ENCODE measurements around the gene FUOM. TPM values are rescaled to one million over a fixed set of nuclear protein-coding genes. Genes with fewer than 3 reads are reported as not detected.

The FUOM gene
- total and polyA plus RNA-seq, 9 of the 15 experiments (the other 6 are each of a cell fraction or from before 2014, with no cell fraction given), result 1.8 to 96.1 (median 27.0) TPM

DNA sequence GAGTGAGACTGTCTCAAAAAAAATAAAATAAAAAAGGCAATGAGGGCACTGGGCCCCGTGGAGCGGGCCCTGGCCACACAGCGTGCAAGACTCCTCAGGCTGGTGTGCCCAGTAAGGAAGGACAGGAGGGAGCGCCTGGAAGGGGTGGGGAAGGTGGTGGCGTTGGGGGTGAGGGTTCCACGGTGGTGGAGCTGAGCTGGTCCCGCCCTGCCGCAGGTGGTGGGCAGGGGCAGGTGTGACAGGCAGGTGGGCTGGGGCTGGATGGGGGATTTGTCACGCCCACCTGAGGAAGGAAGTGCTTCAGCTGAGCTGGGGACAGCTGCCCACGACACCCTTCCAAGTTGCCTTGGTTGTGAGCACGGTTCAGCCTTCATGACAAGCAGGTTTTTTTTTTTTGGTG, 11.4 kb downstream of the FUOM start:
- CTCF ChIA-PET (ENCODE audit: low intra/inter-chr PET ratio), result no interaction called here
- Histone ChIP-seq H4K20me1 (replicated peaks; ENCODE audit: control insufficient read depth, insufficient read depth, low read length) (no peaks in the 10 kb centered on the region), H3K27me3 (ENCODE audit: control insufficient read depth in 2 of 2, insufficient read depth in 2 of 2, low read length in 2 of 2) (no peaks in the 10 kb centered on the region; a peak in 1 of 5 replicates), H3K4me2 (ENCODE audit: insufficient read depth, low read length) (no peak overlapping the region), H3K4me1 (replicated peaks in 1 of 2; ENCODE audit: control insufficient read depth in 2 of 2, insufficient read depth in 2 of 2, low read length in 2 of 2) (peaks cover 9 to 42% of the 10 kb centered on the region in 2 experiments; a peak in 4 of 5 replicates), H3K4me3 (no peak overlapping the region), H2AFZ (ENCODE audit: low read depth, low read length) (no peak overlapping the region), H3K36me3 (ENCODE audit: control insufficient read depth, insufficient read depth, low read length) (no peaks in the 10 kb centered on the region), H3K9ac (ENCODE audit: insufficient read depth in 1 of 2, low read depth in 2 of 2, low read length in 2 of 2) (no peak overlapping the region), H3K9me3 (replicated peaks; ENCODE audit: control insufficient read depth, insufficient read depth, low read depth, low read length) (no peaks in the 10 kb centered on the region), H3K79me2 (ENCODE audit: control insufficient read depth, insufficient read depth, low read length) (no peaks in the 10 kb centered on the region), H3K9me1 (ENCODE audit: control insufficient read depth, insufficient read depth, low read length) (no peaks in the 10 kb centered on the region), H3K27ac (ENCODE audit: extremely low read depth, low read depth, low read length) (no peak overlapping the region)
- DNase-seq (ENCODE audit: extremely low read depth in 1 of 4, low spot score in 3 of 4) (no peak), ATAC-seq (no peak), FAIRE-seq (no peak)
- WGBS (ENCODE audit: insufficient coverage, low coverage, missing lambda C conversion rate), result 69% methylated on average over 7 of the region's 11 CpGs
- POLR2A ChIA-PET, result no interaction called here
- no TSS peak for BruUV-seq (replicated peaks)
- intact Hi-C loops (cut with micrococcal nuclease), result no loop called here
- in situ Hi-C loops (cut with MboI), result no loop called here
- TF ChIP-seq POLR3A (IDR thresholded peaks at IDR 0.05; ENCODE audit: borderline replicate concordance, extremely low read depth, insufficient read depth, insufficient read length), result no peak
- no peak for TF ChIP-seq SAFB (IDR thresholded peaks at IDR 0.05; ENCODE audit: borderline replicate concordance, low read depth, low read length)
- TF ChIP-seq ZNF785 (CRISPR knock-in tag; IDR thresholded peaks at IDR 0.05), result no peak
- no peak for TF ChIP-seq PRPF4 (IDR thresholded peaks at IDR 0.05; ENCODE audit: insufficient read depth, low read depth, low read length, poor library complexity, severe bottlenecking)
- TF ChIP-seq, protein P1, sequence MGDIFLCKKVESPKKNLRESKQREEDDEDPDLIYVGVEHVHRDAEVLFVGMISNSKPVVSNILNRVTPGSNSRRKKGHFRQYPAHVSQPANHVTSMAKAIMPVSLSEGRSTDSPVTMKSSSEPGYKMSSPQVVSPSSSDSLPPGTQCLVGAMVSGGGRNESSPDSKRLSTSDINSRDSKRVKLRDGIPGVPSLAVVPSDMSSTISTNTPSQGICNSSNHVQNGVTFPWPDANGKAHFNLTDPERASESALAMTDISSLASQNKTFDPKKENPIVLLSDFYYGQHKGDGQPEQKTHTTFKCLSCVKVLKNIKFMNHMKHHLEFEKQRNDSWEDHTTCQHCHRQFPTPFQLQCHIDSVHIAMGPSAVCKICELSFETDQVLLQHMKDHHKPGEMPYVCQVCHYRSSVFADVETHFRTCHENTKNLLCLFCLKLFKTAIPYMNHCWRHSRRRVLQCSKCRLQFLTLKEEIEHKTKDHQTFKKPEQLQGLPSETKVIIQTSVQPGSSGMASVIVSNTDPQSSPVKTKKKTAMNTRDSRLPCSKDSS (IDR thresholded peaks at IDR 0.05; ENCODE audit: low read depth, partially characterized antibody), result no peak
- no peak for TF ChIP-seq PTTG1 (tag; IDR thresholded peaks at IDR 0.05; ENCODE audit: low read depth)
- no peak for TF ChIP-seq CXXC5 (CRISPR knock-in tag; IDR thresholded peaks at IDR 0.05)
- TF ChIP-seq, protein P2, sequence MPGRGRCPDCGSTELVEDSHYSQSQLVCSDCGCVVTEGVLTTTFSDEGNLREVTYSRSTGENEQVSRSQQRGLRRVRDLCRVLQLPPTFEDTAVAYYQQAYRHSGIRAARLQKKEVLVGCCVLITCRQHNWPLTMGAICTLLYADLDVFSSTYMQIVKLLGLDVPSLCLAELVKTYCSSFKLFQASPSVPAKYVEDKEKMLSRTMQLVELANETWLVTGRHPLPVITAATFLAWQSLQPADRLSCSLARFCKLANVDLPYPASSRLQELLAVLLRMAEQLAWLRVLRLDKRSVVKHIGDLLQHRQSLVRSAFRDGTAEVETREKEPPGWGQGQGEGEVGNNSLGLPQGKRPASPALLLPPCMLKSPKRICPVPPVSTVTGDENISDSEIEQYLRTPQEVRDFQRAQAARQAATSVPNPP (IDR thresholded peaks at IDR 0.05; ENCODE audit: borderline replicate concordance, insufficient read depth, insufficient read length), result no peak
- TF ChIP-seq, protein P3, sequence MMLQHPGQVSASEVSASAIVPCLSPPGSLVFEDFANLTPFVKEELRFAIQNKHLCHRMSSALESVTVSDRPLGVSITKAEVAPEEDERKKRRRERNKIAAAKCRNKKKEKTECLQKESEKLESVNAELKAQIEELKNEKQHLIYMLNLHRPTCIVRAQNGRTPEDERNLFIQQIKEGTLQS (IDR thresholded peaks at IDR 0.05), result no peak
- TF ChIP-seq, protein P3 (CRISPR knock-in tag; conservative IDR thresholded peaks at IDR 0.05), result no peak
- TF ChIP-seq, protein P4, sequence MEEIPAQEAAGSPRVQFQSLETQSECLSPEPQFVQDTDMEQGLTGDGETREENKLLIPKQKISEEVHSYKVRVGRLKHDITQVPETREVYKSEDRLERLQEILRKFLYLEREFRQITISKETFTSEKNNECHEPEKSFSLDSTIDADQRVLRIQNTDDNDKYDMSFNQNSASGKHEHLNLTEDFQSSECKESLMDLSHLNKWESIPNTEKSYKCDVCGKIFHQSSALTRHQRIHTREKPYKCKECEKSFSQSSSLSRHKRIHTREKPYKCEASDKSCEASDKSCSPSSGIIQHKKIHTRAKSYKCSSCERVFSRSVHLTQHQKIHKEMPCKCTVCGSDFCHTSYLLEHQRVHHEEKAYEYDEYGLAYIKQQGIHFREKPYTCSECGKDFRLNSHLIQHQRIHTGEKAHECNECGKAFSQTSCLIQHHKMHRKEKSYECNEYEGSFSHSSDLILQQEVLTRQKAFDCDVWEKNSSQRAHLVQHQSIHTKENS (CRISPR knock-in tag; IDR thresholded peaks at IDR 0.05), result no peak
- no peak for TF ChIP-seq PHB (CRISPR knock-in tag; IDR thresholded peaks at IDR 0.05)
- TF ChIP-seq, protein P5, sequence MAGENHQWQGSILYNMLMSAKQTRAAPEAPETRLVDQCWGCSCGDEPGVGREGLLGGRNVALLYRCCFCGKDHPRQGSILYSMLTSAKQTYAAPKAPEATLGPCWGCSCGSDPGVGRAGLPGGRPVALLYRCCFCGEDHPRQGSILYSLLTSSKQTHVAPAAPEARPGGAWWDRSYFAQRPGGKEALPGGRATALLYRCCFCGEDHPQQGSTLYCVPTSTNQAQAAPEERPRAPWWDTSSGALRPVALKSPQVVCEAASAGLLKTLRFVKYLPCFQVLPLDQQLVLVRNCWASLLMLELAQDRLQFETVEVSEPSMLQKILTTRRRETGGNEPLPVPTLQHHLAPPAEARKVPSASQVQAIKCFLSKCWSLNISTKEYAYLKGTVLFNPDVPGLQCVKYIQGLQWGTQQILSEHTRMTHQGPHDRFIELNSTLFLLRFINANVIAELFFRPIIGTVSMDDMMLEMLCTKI (IDR thresholded peaks at IDR 0.05; ENCODE audit: partially characterized antibody), result no peak
- no peak for TF ChIP-seq ZNF445 (CRISPR knock-in tag; IDR thresholded peaks at IDR 0.05; ENCODE audit: low read depth)

Data from K562 (cell line).